ENCODE measurements around the gene VAT1L. TPM values are rescaled to one million over a fixed set of nuclear protein-coding genes. Genes with fewer than 3 reads are reported as not detected.

VAT1L gene
- total RNA-seq, 1 experiment from 2014 or later, result 33.8 TPM

GRCh38 chr16:77894162-77894561, 105.8 kb downstream of the VAT1L start:
- no peak overlapping the region for H3K27ac ChIP-seq (ENCODE audit: insufficient read length, low read depth, low read length)
- H2BK5ac ChIP-seq (ENCODE audit: insufficient read length, low read length), result no peak overlapping the region
- H3K23ac ChIP-seq (ENCODE audit: insufficient read length, low read depth, low read length), result no peak overlapping the region
- peaks cover 0 to 4% (median 3%) of the 10 kb centered on the region in 3 experiments; a peak in 1 of 7 replicates for H3K36me3 Mint-ChIP-seq (ENCODE audit: insufficient read depth in 1 of 3, low read depth in 3 of 3)
- no peaks in the 10 kb centered on the region for H3K9me3 ChIP-seq (ENCODE audit: control insufficient read depth, low read depth, low read length)
- H3K4ac ChIP-seq (ENCODE audit: low read depth, low read length), result no peak overlapping the region
- no peak overlapping the region for H3K18ac ChIP-seq (ENCODE audit: insufficient read length, low read depth, low read length)
- no peak for DNase-seq
- no peak overlapping the region for H3K4me3 Mint-ChIP-seq
- TF ChIP-seq CTCF (conservative IDR thresholded peaks at IDR 0.05), result no peak
- H3K23me2 ChIP-seq (ENCODE audit: insufficient read length, low read depth, low read length, poor library complexity, severe bottlenecking), result no peaks in the 10 kb centered on the region
- no peak overlapping the region for H2AFZ ChIP-seq (ENCODE audit: low read length)
- H3K4me1 ChIP-seq (ENCODE audit: insufficient read depth, low read length), result peaks cover 7% of the 10 kb centered on the region; the same call in 1 of the 2 replicates
- no peak overlapping the region for H3K14ac ChIP-seq (ENCODE audit: insufficient read depth, low read length)
- H4K91ac ChIP-seq (ENCODE audit: insufficient read length, low read depth, low read length), result no peak overlapping the region
- no peak overlapping the region for H4K5ac ChIP-seq (ENCODE audit: insufficient read length, low read depth, low read length)
- peaks cover 11 to 13% of the 10 kb centered on the region in 2 experiments for H3K4me1 Mint-ChIP-seq
- H2BK20ac ChIP-seq (ENCODE audit: low read depth, low read length, poor library complexity, severe bottlenecking), result no peak overlapping the region
- WGBS (ENCODE audit: extremely low coverage, insufficient read length, low lambda C conversion rate), result no CpG with 5 or more reads among the region's 6 CpGs
- no peak overlapping the region for H2BK15ac ChIP-seq (ENCODE audit: low read depth, low read length)
- no peak overlapping the region for H2BK120ac ChIP-seq (ENCODE audit: low read depth, low read length, poor library complexity, severe bottlenecking)
- no peak overlapping the region for H2AK5ac ChIP-seq (ENCODE audit: insufficient read length, low read length)
- H3K27me3 Mint-ChIP-seq (ENCODE audit: low read depth), result no peaks in the 10 kb centered on the region
- H3T11ph ChIP-seq (ENCODE audit: low read length), result no peak overlapping the region
- no peaks in the 10 kb centered on the region for H3K27me3 ChIP-seq (ENCODE audit: insufficient read depth, low read length)
- H3K4me2 ChIP-seq (ENCODE audit: insufficient read depth, insufficient read length, low read length), result no peak overlapping the region
- H3K27ac Mint-ChIP-seq, result no peak overlapping the region; a peak in 1 of 7 replicates
- H2BK12ac ChIP-seq (ENCODE audit: insufficient read length, low read depth, low read length), result no peak overlapping the region
- no peak overlapping the region for H3K56ac ChIP-seq (ENCODE audit: insufficient read length, low read depth, low read length)
- H4K8ac ChIP-seq (replicated peaks; ENCODE audit: insufficient read length, low read depth, low read length), result no peak overlapping the region
- H3K9me3 Mint-ChIP-seq, result no peaks in the 10 kb centered on the region
- H3K9ac ChIP-seq (ENCODE audit: extremely low read depth, insufficient read length, low read length), result no peak overlapping the region
- H3K79me2 ChIP-seq (ENCODE audit: insufficient read depth, low read length), result no peaks in the 10 kb centered on the region
- H3K79me1 ChIP-seq (ENCODE audit: insufficient read depth, low read depth, low read length, poor library complexity, severe bottlenecking), result no peaks in the 10 kb centered on the region
- H4K20me1 ChIP-seq (ENCODE audit: control insufficient read depth, insufficient read depth, insufficient read length), result no peaks in the 10 kb centered on the region

All from H9 (cell line).